Posterior vena cava (tissue), 2 donors: ENCODE data around the gene ERCC4. TPM values are rescaled to one million over a fixed set of nuclear protein-coding genes. Genes with fewer than 3 reads are reported as not detected.

ENCODE experiments used
- DNase-seq: peaks from one replicate; pipeline ENCODE4 v3.0.0-alpha.2; 2020; ENCODE audit warnings: low spot score
- intact Hi-C, 2 donors: fragments of 100-400 bp; cut with DNase I; formaldehyde crosslinking; loops; one replicate each; pipeline versions ENCODE4 v1.14.1 to v1.14.2; 2022 to 2023
- total RNA-seq, 2 donors: library from RNA; stranded (reverse); fragmentation: NEBNext Ultra II Directional; extraction: Animal tissue kit (Norgen Biotek cat#: 25700); gene quantifications; one replicate each; pipeline ENCODE4 v1.2.1, GENCODE V29; 2021
- donor health status: DM: yes; HTN: yes; CAD: no.
- donor health status: DM: yes; HTN: yes; CAD: no.

ERCC4 gene
- total RNA-seq, 2 donors from 2014 or later = 11.1 to 16.5 TPM

DNA sequence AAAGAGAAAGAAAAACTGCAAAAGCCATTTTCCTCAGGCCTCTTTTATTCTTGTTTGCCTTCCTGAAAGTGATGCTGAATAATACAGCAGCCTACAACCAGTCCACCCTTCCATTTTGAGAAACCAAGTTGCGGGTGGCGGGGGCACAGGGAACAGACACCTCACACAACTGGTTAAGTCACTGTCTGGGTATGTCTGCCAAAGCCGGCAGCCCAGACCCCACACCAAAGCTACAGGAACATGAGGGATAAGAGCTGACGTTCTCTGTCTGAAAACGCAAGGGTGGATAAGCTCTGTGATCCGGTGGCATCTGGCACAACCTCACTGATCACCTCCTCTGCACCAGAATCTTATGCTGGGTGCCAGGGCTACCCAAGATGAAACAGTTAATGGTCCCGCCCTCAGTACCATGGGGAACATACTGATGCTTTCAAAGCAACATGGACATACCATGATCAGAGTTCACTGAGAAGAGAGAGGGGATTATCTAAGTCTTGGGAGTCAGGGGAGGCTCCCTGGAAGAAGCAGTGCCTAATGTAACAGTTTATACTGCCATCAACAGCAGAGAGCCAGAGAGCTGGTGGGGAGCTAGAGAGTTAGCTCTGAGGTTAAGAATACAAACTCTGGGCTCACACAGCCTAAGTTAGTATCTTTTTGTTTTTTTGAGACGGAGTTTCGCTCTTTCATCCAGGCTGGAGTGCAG lies 53.5 kb downstream of the ERCC4 start:
- no peak for DNase-seq
- intact Hi-C loops = no loop called here

- DNase-seq = no peak
- intact Hi-C loops = no loop called here
Observed at GRCh38 chr16:13977177-13977576, 57.2 kb downstream of the ERCC4 start.

- no peak for DNase-seq
- intact Hi-C loops = no loop called here
Observed at GRCh38 chr16:13982451-13982850, 62.5 kb downstream of the ERCC4 start.

GRCh38 chr16:13983625-13984024 lies 63.7 kb downstream of the ERCC4 start:
- DNase-seq = no peak
- intact Hi-C loops = no loop called here

- intact Hi-C loops = no loop called here
- no peak for DNase-seq
Observed at GRCh38 chr16:13984794-13985193, 64.8 kb downstream of the ERCC4 start.

- intact Hi-C loops = no loop called here
- no peak for DNase-seq
Observed at GRCh38 chr16:13988038-13988437, 68.1 kb downstream of the ERCC4 start.

DNA sequence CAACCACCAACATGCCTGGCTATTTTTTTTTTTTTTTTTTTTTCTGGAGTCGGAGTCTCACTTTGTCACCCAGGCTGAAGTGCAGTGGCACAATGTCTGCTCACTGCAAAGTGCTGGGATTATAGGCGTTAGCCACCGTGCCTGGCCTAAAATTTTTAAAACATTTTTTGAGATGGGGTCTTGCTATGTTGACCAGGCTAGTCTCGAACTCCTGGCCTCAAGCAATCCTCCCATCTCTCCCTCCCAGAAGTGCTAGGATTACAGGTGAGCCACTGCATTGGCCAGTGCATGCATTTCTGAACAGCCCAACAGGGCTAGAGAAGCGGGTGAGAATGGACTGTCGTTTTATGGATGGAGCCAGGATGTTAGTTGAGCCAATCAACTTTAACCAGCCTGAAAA lies 72.4 kb downstream of the ERCC4 start:
- no peak for DNase-seq
- intact Hi-C loops = no loop called here

DNA sequence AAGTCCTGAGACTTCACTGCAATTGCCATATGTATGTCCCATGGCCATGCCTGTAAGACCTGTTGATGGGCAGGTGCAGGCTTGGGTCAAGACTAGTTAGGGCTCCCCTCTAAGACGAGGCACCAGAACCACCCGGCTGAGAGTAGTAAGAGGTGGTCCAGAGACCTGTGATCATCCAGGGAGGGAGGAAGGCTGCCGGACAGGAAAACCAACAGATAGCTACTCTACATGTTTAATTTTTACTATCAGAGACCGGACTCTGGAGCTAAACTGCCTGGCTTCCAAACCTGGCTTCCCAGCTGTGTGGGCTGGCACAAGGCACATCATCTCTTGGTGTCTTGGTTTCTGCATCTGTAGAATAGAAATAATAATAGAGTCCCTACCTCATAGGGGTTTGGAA lies 73.0 kb downstream of the ERCC4 start:
- intact Hi-C loops = no loop called here
- no peak for DNase-seq

- DNase-seq = no peak
Observed at GRCh38 chr16:13994239-13995106, 74.5 kb downstream of the ERCC4 start.

DNA sequence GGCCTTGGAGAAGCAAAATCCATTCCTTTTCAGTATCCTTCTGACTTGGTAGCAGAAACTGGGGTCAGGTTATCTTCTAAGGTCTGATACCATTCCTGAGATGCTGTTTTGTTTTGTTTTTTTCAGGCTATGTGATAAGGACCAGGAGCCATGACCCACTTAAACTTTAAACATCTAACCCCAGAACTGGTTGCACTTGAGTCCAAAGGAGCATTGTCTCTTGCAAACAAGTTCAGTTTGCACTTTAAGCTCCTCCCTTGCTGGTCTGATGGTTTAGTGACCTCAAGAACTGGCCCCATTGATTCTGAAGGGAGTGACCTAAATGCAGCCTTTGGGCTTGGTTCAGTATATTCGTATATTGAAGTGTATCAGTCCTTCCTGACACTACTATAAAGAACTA lies 75.2 kb downstream of the ERCC4 start:
- intact Hi-C loops = no loop called here

More at GRCh38 chr16:13994239-13995106, 74.5 kb downstream of the ERCC4 start:
- intact Hi-C loops = no loop called here

DNA sequence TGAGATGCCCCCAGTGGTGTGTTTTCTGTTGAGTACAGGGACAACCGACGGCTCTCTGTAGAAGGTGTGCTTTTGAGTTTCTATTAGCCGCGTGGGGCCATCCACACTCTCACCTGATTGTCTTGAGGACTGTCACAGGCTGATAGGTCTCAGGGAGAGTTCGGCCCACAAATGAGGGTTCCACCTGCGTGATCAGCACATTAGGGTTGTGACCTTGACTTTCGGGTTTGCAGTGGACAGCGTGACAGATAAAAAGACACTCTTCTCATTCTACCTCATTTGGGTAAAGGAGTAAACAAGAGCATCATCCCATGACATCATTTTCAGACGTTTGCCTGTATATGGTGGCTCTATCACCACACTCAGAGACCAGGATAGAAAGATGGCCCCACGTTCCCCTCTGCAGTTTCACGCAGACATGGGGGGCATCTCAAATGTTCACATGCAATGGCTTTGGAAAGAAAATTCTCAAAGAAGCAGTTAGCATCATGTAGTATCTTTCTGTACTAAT lies 76.9 kb downstream of the ERCC4 start:
- DNase-seq = no peak
- intact Hi-C loops = no loop called here

More for the DNA sequence above, 75.2 kb downstream of the ERCC4 start:
- no peak for DNase-seq

GRCh38 chr16:13997526-13997925 lies 77.6 kb downstream of the ERCC4 start:
- DNase-seq = no peak
- intact Hi-C loops = no loop called here

DNA sequence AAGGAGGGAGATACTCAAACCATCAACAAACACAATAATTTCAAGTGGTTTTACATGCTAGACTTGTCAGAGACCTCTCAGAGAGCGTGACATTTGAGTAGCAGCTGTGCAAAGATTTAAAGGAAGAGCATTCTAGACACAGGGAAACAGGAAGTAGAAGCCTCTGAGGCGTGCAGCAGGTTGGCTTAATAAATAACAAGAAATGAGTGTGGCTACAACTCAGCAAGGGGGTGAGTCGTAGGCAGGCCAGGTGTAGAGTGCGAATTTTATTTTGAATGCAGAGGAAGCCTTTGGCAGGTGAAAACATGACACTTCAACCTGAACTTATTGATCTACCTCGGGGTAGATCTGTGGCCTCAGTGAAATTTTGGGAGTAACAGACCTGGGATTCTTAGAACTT lies 78.0 kb downstream of the ERCC4 start:
- intact Hi-C loops = no loop called here
- no peak for DNase-seq

GRCh38 chr16:13999071-13999894 lies 79.3 kb downstream of the ERCC4 start:
- no peak for DNase-seq
- intact Hi-C loops = no loop called here

DNA sequence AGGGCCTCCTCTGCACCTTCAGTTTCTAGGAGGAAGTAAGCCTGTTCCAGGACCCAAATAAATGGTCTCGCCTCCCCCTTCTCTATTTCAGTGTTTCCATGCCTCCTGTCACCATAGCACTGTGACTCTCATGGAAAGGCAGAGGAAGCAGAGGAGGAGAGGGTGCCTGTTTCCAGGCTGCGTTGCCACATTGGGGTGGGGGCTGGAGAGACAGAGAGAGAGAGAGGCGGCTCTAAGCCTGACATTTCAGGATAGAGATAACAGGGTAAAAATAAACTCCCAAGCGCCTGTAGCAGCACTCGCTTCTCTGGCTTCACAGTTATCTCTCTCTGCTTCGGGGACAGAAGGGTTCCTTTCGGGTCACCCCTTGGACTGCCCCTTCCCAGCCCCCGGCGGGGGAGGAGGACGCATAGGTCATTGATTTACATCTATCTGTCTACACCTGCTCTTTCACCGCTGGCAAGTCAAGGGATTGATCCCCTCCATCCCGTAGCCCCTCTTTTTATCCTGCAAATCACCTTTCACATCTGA lies 80.0 kb downstream of the ERCC4 start:
- no peak for DNase-seq
- intact Hi-C loops = loop anchor here in 1 of 2 donors (10.0 kb wide), 1 partner anchor 45 kb away; no protein-coding TSS in a partner anchor

DNA sequence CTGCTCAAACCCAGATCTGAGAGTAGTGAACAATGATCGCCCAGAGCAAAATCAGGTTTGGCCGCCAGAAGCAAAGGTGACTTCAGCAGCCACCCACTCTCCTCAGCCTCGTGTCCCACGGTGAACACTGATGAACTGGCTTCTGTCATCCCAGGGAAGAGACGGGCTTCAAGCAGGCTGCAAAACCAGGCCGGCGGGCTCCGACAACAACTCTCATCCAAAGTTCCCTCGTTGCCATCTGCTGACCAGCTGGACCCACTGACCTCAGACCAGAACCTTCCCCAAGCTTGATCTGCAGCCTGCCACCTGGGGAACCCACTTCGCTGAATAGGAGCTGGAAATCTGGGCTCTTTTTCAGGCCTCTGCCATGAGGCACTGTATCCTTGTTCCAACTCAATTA lies 81.6 kb downstream of the ERCC4 start:
- DNase-seq = no peak
- intact Hi-C loops = loop anchor here in 1 of 2 donors (10.0 kb wide), 1 partner anchor 47 kb away; no protein-coding TSS in a partner anchor
